Measurements from ENCODE around the gene TMA7B.

TMA7B gene

DNA sequence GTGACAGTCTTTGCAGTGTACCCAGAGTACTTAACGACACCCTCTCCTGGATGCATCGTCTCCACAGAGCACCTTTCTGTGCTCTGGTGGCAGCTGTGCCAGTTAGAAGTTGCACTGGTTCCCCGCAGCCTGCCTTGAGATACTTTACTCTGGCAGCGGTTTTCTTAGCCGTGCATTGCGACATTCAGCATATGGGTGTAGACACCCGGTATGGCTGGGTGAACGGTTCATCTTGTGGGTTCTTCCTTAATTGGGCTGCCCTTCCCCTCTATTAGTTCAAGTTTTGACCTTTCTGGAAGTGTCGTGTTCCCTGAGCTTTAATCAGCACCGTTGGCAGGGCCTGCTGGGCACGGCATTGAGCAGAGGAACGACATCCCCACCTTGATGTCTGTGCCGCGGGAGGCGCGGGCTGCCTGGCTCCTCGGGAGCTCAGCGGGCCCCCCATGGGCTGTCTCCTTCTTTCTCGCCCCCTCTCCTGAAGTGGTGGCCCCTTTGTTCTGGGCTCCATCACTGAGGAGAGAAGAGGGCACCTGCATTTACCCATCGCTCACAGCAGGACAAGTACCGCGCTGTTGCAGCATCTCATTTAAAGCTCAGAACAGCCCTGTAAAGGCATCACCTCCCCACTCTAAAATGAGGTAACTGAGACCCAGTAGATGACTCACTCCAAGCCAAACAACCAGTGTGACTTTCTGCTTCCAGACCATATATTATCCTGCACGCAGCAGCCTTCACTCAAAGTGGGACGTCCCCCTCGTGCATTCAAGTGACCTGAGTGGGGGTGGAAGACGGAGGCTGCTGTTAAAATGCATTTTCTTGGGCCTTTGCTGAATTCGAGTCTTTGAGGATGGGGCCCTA, 47.9 kb downstream of the TMA7B start:
- FAIRE-seq: no peak

DNA sequence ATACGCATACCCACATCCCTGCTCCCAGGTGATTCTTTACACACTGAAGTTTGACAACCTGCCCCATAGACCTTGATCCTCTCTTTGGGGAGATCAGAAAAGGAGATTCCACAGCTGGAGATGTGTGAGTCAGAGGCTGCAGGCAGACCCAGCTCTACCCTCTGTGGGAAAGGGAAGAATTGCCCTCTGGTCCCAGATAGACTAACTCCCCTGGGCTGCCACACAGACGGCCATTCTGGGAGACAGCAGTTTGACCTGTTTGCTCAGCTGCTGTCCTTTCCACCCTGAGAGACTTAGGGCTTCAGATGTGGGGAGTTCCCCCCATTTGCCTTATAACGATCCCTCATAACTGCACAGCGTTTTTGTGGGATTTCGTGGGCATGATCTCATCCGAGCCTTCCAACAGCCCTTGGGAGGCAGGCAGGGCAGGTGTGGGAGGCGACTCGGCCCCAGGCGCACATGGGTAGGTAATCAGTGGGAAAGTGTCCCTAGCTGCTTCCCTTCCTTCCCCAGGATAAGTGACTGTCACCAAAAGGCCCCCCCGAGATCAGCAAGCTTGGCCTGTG, 48.6 kb downstream of the TMA7B start:
- FAIRE-seq: no peak

DNA sequence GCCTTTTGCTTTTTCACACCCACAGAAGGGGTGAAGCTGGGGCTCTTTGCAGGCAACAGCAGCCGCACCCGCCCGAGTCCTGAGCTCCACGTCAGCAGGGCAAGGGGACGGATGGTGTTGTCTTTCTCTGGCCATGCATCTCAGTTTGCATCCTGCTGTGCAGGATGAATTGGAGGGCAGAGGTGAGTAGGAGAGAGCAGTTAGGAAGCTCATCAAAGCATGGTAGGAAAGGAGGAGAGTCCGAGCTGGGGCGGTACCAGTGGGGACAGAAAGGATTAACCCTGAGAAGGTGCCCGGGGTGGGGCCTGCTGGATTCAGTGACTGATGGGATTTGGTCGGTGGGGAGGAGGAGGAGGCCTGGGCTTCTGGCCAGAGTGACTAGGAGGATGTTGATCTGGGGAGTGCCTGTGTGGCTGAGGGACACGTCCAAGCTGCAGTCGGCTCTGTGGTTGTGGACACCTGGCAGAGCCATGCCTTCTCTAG, 49.1 kb downstream of the TMA7B start:
- no peak for FAIRE-seq

DNA sequence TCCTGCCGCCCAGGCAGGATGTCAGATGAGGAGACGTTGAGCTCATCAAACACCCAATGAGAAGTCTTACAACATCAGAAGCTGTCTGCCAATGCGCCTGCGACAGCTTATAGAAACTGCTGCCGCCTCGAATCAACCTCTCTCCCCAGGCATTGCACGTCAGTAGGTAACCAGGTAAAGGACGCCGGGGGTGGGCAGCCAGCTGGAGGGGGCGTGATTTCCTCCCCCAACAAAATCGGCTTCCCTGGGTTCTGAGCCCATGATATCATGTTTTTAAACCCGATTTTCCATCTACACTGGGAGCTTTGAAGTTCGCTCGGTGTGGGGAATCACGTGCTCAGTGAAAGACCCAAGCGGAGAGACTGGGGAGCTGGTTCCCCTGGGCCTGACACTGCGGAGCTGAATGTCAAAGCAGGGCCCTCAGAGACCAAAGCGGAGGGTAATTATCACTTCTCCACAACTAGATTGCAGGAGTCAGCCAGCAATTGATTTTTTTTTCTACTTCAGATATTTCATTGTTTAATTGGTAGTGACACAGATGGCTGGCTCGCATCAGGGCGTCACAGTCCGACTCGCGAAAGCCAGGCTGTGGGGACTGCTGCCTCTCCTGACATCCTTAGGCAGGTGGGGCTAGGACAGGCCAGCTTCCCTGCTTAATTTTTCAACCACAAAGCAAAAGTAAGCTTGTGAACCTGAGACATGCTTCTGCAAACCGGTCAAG, 49.9 kb downstream of the TMA7B start:
- FAIRE-seq: no peak

DNA sequence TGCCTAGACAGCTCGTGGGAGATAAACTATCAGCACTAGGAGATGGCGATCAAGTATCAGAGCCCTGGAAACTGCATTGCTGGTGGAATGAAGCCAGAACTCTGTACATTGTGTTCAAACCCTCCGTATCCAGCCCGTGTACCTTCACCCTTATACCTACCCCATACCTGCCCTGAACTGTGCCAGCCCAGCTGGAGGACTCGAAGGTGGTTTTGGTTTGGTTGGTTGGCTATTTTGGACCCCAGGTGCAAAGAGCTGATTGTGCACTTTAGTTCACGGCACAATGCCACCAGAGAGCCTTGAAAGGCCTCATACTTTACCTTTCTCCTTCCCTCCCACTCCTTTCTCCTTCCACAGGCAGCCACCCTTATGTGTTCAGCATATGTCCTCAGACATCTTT, 50.5 kb downstream of the TMA7B start:
- FAIRE-seq: no peak

Data from TTC549 (cell line).